NCI-H2196 (cell line): ENCODE data around the gene PRKG1.
"Not testable (repeated sequence)": the region's sequence is repeated elsewhere in the genome, so short reads cannot be mapped to it uniquely, and the experiment has no call there.

ENCODE experiments used
- DNase-seq: peaks from one replicate; lab custom pipeline; 2025; ENCODE audit not compliant: unreplicated experiment; lab: John Stamatoyannopoulos, UW

Gene PRKG1

GRCh38 chr10:51679841-51680240 is 605.6 kb downstream of the PRKG1 start:
- DNase-seq, result no peak

GRCh38 chr10:51683031-51683691 is 608.9 kb downstream of the PRKG1 start:
- no peak for DNase-seq

- no peak for DNase-seq
Measured at GRCh38 chr10:51685768-51686167, 611.5 kb downstream of the PRKG1 start.

- no peak for DNase-seq
Measured at GRCh38 chr10:51687296-51687695, 613.0 kb downstream of the PRKG1 start.

GRCh38 chr10:51688826-51689225 is 614.5 kb downstream of the PRKG1 start:
- not testable (repeated sequence) for DNase-seq

- DNase-seq, result no peak
Measured at GRCh38 chr10:51689536-51689935, 615.2 kb downstream of the PRKG1 start.

- no peak for DNase-seq
Measured at GRCh38 chr10:51691135-51691534, 616.8 kb downstream of the PRKG1 start.

GRCh38 chr10:51694086-51694768 is 619.9 kb downstream of the PRKG1 start:
- no peak for DNase-seq

- no peak for DNase-seq
Measured at GRCh38 chr10:51696251-51696650, 622.0 kb downstream of the PRKG1 start.

GRCh38 chr10:51698473-51699063 is 624.3 kb downstream of the PRKG1 start:
- DNase-seq, result no peak

- no peak for DNase-seq
Measured at GRCh38 chr10:51699145-51699474, 624.8 kb downstream of the PRKG1 start.

GRCh38 chr10:51699475-51700227 is 625.4 kb downstream of the PRKG1 start, which contains the start of gene CSTF2T:
TSS of gene CSTF2T (minus strand) at chr10:51699595. CDS start at chr10:51699549, 46 bp downstream.
- DNase-seq, result peak; percentile 76

- DNase-seq, result peak; percentile 16
Measured at GRCh38 chr10:51700228-51700817, 626.0 kb downstream of the PRKG1 start.

- no peak for DNase-seq
Measured at GRCh38 chr10:51705774-51706173, 631.5 kb downstream of the PRKG1 start.

- no peak for DNase-seq
Measured at GRCh38 chr10:51706225-51706624, 631.9 kb downstream of the PRKG1 start.

- DNase-seq, result no peak
Measured at GRCh38 chr10:51707392-51707791, 633.1 kb downstream of the PRKG1 start.

- DNase-seq, result no peak
Measured at GRCh38 chr10:51707821-51708424, 633.6 kb downstream of the PRKG1 start.

GRCh38 chr10:51708609-51709008 is 634.3 kb downstream of the PRKG1 start:
- DNase-seq, result no peak

GRCh38 chr10:51709324-51709972 is 635.2 kb downstream of the PRKG1 start:
- no peak for DNase-seq

GRCh38 chr10:51711519-51711891 is 637.2 kb downstream of the PRKG1 start:
- DNase-seq, result no peak
